Transverse colon (tissue), 4 donors: ENCODE measurements around the gene TTC32.

Experiments
- CTCF ChIP-seq, 5 experiments: fragments of 200-600 bp in 3 of 5; fragments of 450-650 bp in 2 of 5; sonication (generic) in 3 of 5; IDR thresholded peaks; 1 replicate in 2 of 5; 2 replicates in 3 of 5; pipeline ENCODE4 v1.5.1; 2016 to 2017; ENCODE audit warnings: antibody characterized with exemption in 5 of 5, inconsistent platforms in 3 of 5, mild to moderate bottlenecking in 2 of 5, moderate library complexity in 1 of 5
- POLR2A ChIP-seq: fragments of 450-650 bp; IDR thresholded peaks from one replicate; pipeline ENCODE4 v1.6.1; 2016; ENCODE audit warnings: antibody characterized with exemption, mild to moderate bottlenecking, moderate library complexity
- POLR2AphosphoS5 ChIP-seq, 3 donors: sonication (generic); formaldehyde crosslinking; IDR thresholded peaks; one replicate each; pipeline ENCODE4 v1.6.1; 2016; ENCODE audit warnings: antibody characterized with exemption in 3 of 3

DNA sequence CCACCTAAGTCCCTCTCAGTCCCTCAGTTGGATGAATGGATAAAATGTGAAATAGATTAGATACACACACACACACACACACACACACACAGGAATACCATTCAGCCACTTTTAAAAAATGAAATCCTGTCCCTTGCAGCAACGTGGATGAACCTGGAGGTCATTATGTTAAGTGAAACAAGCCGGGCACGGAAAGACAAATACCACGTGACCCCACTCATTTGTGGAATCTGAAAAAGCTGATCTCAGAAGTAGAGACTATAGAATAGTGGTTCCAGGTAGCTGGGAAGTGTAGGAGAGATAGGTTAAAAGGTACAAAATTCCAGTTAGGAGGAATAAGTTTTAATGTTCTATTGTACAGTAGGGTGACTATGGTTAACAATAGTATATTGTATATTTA lies 31.0 kb downstream of the TTC32 start:
- TF ChIP-seq CTCF (IDR thresholded peaks at IDR 0.05) (no peak), POLR2A (no peak), POLR2AphosphoS5 (IDR thresholded peaks at IDR 0.05) (no peak)
